Loucy (cell line): ENCODE measurements around the gene SCGB2B2.

Experiments used
- CTCF ChIP-seq: fragments of 200-600 bp; sonication (generic); conservative IDR thresholded peaks from 2 replicates; pipeline ENCODE4 v1.5.1; 2014; ENCODE audit warnings: mild to moderate bottlenecking, antibody characterized with exemption, low read length
- EZH2phosphoT487 ChIP-seq: fragments of 200-600 bp; IDR thresholded peaks from 2 replicates; pipeline ENCODE4 v1.6.1; 2018; ENCODE audit warnings: antibody characterized with exemption, mild to moderate bottlenecking, moderate library complexity, borderline replicate concordance

GRCh38 chr19:34669305-34669704 lies 7.7 kb downstream of the SCGB2B2 start:
- TF ChIP-seq CTCF (no peak), EZH2phosphoT487 (no peak)
